Measurements from ENCODE around the gene SLC30A1.

DNA sequence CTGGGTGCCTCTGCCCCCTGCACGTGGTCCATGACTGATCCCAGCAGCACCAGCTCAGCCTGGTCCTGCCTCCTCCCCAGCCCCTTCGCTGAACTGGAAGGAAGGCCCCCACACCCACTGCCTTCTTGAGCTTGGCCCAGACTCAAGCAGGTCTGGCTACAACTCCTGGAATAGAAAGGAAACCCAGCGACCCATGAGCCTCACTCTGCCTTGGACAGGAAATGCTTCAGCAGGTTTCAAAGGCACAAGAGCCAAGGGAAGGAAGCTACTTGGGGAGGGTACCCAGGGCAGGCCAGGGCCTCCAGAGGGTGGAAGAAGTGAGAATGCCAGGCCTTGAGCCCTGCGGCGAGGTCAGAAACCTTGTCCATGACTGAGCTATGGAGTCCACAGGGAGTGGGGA, 51.1 kb downstream of the SLC30A1 start:
- TF ChIP-seq POLR2A (IDR thresholded peaks at IDR 0.05; ENCODE audit: low read depth, low read length), result no peak
- TF ChIP-seq, protein P1, sequence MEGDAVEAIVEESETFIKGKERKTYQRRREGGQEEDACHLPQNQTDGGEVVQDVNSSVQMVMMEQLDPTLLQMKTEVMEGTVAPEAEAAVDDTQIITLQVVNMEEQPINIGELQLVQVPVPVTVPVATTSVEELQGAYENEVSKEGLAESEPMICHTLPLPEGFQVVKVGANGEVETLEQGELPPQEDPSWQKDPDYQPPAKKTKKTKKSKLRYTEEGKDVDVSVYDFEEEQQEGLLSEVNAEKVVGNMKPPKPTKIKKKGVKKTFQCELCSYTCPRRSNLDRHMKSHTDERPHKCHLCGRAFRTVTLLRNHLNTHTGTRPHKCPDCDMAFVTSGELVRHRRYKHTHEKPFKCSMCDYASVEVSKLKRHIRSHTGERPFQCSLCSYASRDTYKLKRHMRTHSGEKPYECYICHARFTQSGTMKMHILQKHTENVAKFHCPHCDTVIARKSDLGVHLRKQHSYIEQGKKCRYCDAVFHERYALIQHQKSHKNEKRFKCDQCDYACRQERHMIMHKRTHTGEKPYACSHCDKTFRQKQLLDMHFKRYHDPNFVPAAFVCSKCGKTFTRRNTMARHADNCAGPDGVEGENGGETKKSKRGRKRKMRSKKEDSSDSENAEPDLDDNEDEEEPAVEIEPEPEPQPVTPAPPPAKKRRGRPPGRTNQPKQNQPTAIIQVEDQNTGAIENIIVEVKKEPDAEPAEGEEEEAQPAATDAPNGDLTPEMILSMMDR (IDR thresholded peaks at IDR 0.05 in 2 of 3, conservative IDR thresholded peaks at IDR 0.05 in 1 of 3; ENCODE audit: control insufficient read depth in 2 of 3, extremely low read depth in 1 of 3, insufficient read depth in 1 of 3, low read depth in 3 of 3, low read length in 3 of 3), result no peak
- no peak for TF ChIP-seq RAD21 (IDR thresholded peaks at IDR 0.05; ENCODE audit: insufficient read depth, low read depth, low read length)
- TF ChIP-seq POLR2AphosphoS5 (IDR thresholded peaks at IDR 0.05; ENCODE audit: low read length), result no peak
- TF ChIP-seq NFYB (IDR thresholded peaks at IDR 0.05; ENCODE audit: insufficient read depth, low read depth, low read length), result no peak
- no peak for TF ChIP-seq ATF7 (IDR thresholded peaks at IDR 0.05; ENCODE audit: low read depth)
- TF ChIP-seq EGR1 (IDR thresholded peaks at IDR 0.05; ENCODE audit: borderline replicate concordance in 1 of 2, low read depth in 2 of 2, low read length in 2 of 2), result no peak
- TF ChIP-seq BCLAF1 (IDR thresholded peaks at IDR 0.05), result no peak
- TF ChIP-seq CHD2 (IDR thresholded peaks at IDR 0.05; ENCODE audit: borderline replicate concordance, low read depth, low read length), result no peak
- TF ChIP-seq MLLT1 (IDR thresholded peaks at IDR 0.05), result no peak
- TF ChIP-seq, protein P2, sequence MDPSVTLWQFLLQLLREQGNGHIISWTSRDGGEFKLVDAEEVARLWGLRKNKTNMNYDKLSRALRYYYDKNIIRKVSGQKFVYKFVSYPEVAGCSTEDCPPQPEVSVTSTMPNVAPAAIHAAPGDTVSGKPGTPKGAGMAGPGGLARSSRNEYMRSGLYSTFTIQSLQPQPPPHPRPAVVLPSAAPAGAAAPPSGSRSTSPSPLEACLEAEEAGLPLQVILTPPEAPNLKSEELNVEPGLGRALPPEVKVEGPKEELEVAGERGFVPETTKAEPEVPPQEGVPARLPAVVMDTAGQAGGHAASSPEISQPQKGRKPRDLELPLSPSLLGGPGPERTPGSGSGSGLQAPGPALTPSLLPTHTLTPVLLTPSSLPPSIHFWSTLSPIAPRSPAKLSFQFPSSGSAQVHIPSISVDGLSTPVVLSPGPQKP (IDR thresholded peaks at IDR 0.05; ENCODE audit: low read depth, low read length), result no peak
- TF ChIP-seq SRF (IDR thresholded peaks at IDR 0.05; ENCODE audit: low read depth in 2 of 2, low read length in 2 of 2), result no peak
